ENCODE measurements around the gene ACVR2A.

DNA sequence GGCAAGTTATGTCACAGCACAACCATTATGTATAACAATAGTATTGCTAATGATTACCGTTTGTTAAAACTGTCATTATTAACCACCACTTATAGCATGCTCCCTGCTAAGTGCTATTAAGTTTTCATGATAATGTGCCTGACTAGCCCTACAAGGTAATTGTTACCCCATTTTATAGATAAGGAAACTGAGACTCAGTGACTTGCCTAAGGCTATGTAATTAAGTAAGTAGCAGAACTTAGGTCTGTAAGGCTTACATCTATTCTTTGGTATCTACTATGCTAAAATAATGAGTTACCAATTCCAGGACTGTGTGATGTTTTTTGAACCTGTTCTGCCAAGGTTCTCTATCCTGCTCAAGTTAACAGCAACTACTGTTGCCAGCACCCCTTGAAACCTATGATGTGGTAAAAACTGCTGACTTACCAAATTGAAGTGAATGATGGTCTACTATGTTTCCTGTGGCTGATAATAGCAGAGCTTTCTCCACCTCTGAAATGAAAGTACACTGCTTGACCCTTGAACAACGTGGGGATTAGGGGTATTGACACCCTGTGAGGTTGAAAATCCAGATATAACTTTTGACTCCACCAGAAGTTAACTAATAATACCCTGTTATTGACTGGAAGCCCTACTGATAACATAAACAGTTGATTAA is 18.2 kb downstream of the ACVR2A start:
- no peak for TF ChIP-seq EZH2 (IDR thresholded peaks at IDR 0.05; ENCODE audit: insufficient read depth, poor library complexity, severe bottlenecking)
- TF ChIP-seq EZH2phosphoT487 (IDR thresholded peaks at IDR 0.05; ENCODE audit: insufficient read depth, low read depth): no peak
